ENCODE results near the gene SORBS2.

- TF ChIP-seq, protein P1, sequence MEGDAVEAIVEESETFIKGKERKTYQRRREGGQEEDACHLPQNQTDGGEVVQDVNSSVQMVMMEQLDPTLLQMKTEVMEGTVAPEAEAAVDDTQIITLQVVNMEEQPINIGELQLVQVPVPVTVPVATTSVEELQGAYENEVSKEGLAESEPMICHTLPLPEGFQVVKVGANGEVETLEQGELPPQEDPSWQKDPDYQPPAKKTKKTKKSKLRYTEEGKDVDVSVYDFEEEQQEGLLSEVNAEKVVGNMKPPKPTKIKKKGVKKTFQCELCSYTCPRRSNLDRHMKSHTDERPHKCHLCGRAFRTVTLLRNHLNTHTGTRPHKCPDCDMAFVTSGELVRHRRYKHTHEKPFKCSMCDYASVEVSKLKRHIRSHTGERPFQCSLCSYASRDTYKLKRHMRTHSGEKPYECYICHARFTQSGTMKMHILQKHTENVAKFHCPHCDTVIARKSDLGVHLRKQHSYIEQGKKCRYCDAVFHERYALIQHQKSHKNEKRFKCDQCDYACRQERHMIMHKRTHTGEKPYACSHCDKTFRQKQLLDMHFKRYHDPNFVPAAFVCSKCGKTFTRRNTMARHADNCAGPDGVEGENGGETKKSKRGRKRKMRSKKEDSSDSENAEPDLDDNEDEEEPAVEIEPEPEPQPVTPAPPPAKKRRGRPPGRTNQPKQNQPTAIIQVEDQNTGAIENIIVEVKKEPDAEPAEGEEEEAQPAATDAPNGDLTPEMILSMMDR (conservative IDR thresholded peaks at IDR 0.05 in 1 of 2, IDR thresholded peaks at IDR 0.05 in 1 of 2; ENCODE audit: low read depth in 1 of 2, low read length in 2 of 2) = no peak
- no peak for TF ChIP-seq EZH2 (IDR thresholded peaks at IDR 0.05; ENCODE audit: low read length, missing control alignments)
Observed at GRCh38 chr4:185592845-185593488, 219.0 kb downstream of the SORBS2 start.

Measured in fibroblast of lung (primary cell).